ENCODE results near the gene CAMTA1.

CAMTA1 gene

GRCh38 chr1:6984986-6985385 is 199.7 kb downstream of the CAMTA1 start:
- DNase-seq (ENCODE audit: low read depth): no peak
- no peak for TF ChIP-seq CTCF (IDR thresholded peaks at IDR 0.05; ENCODE audit: insufficient read depth, low read depth, low read length, missing control alignments)
- no peak overlapping the region for H3K4me3 ChIP-seq (ENCODE audit: low read length)

GRCh38 chr1:6985549-6986276 is 200.5 kb downstream of the CAMTA1 start:
- DNase-seq (ENCODE audit: low read depth): no peak
- H3K4me3 ChIP-seq (ENCODE audit: low read length): no peak overlapping the region
- no peak for TF ChIP-seq CTCF (IDR thresholded peaks at IDR 0.05; ENCODE audit: insufficient read depth, low read depth, low read length, missing control alignments)

GRCh38 chr1:6986281-6986680 is 201.0 kb downstream of the CAMTA1 start:
- H3K4me3 ChIP-seq (ENCODE audit: low read length): no peak overlapping the region
- no peak for DNase-seq (ENCODE audit: low read depth)
- no peak for TF ChIP-seq CTCF (IDR thresholded peaks at IDR 0.05; ENCODE audit: insufficient read depth, low read depth, low read length, missing control alignments)

- TF ChIP-seq CTCF (IDR thresholded peaks at IDR 0.05; ENCODE audit: insufficient read depth, low read depth, low read length, missing control alignments): no peak
- H3K4me3 ChIP-seq (ENCODE audit: low read length): no peak overlapping the region
- DNase-seq (ENCODE audit: low read depth): no peak
Observed at GRCh38 chr1:6987940-6988339, 202.7 kb downstream of the CAMTA1 start.

GRCh38 chr1:6988796-6989195 is 203.5 kb downstream of the CAMTA1 start:
- no peak for TF ChIP-seq CTCF (IDR thresholded peaks at IDR 0.05; ENCODE audit: insufficient read depth, low read depth, low read length, missing control alignments)
- no peak overlapping the region for H3K4me3 ChIP-seq (ENCODE audit: low read length)
- no peak for DNase-seq (ENCODE audit: low read depth)

- H3K4me3 ChIP-seq (ENCODE audit: low read length): no peak overlapping the region
- no peak for TF ChIP-seq CTCF (IDR thresholded peaks at IDR 0.05; ENCODE audit: insufficient read depth, low read depth, low read length, missing control alignments)
- DNase-seq (ENCODE audit: low read depth): no peak
Observed at GRCh38 chr1:6989212-6990159, 204.2 kb downstream of the CAMTA1 start.

Measured in epithelial cell of esophagus (primary cell).